Coronary artery (tissue), 2 donors: Measurements from ENCODE around the gene NRCAM.

Experiments used
- DNase-seq: peaks from one replicate; pipeline ENCODE4 v3.0.0-alpha.2; 2017; ENCODE audit warnings: low spot score
- H3K27ac ChIP-seq, 2 donors: fragments of 200-600 bp; sonication (generic); one replicate each; pipeline ENCODE4 v1.5.1; 2016 to 2019
- H3K4me3 ChIP-seq: fragments of 200-600 bp; sonication (generic); 2 replicates; pipeline ENCODE4 v1.5.1; 2016; ENCODE audit warnings: mild to moderate bottlenecking, moderate library complexity
- TF ChIP-seq, protein P1 (sequence below): fragments of 200-600 bp; sonication (generic); IDR thresholded peaks from one replicate; pipeline ENCODE4 v1.5.1; 2019; ENCODE audit warnings: antibody characterized with exemption

Gene NRCAM

GRCh38 chr7:108442039-108442568, 14.1 kb downstream of the NRCAM start:
- Histone ChIP-seq H3K4me3 (no peak overlapping the region), H3K27ac (no peak overlapping the region)
- TF ChIP-seq, protein P1, sequence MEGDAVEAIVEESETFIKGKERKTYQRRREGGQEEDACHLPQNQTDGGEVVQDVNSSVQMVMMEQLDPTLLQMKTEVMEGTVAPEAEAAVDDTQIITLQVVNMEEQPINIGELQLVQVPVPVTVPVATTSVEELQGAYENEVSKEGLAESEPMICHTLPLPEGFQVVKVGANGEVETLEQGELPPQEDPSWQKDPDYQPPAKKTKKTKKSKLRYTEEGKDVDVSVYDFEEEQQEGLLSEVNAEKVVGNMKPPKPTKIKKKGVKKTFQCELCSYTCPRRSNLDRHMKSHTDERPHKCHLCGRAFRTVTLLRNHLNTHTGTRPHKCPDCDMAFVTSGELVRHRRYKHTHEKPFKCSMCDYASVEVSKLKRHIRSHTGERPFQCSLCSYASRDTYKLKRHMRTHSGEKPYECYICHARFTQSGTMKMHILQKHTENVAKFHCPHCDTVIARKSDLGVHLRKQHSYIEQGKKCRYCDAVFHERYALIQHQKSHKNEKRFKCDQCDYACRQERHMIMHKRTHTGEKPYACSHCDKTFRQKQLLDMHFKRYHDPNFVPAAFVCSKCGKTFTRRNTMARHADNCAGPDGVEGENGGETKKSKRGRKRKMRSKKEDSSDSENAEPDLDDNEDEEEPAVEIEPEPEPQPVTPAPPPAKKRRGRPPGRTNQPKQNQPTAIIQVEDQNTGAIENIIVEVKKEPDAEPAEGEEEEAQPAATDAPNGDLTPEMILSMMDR, result no peak
- no peak for DNase-seq

GRCh38 chr7:108441392-108441955, 14.8 kb downstream of the NRCAM start:
- TF ChIP-seq, protein P1, result no peak
- Histone ChIP-seq H3K4me3 (no peak overlapping the region), H3K27ac (no peak overlapping the region)
- no peak for DNase-seq

GRCh38 chr7:108440613-108441012, 15.6 kb downstream of the NRCAM start:
- TF ChIP-seq, protein P1, result no peak
- H3K27ac ChIP-seq, result no peak overlapping the region
- no peak overlapping the region for H3K4me3 ChIP-seq
- no peak for DNase-seq

- no peak overlapping the region for H3K27ac ChIP-seq
- no peak overlapping the region for H3K4me3 ChIP-seq
- DNase-seq, result no peak
- TF ChIP-seq, protein P1, result no peak
Observed at GRCh38 chr7:108436906-108437305, 19.3 kb downstream of the NRCAM start.

GRCh38 chr7:108434010-108434409, 22.2 kb downstream of the NRCAM start:
- H3K4me3 ChIP-seq, result no peak overlapping the region
- no peak overlapping the region for H3K27ac ChIP-seq
- TF ChIP-seq, protein P1, result no peak
- no peak for DNase-seq

DNA sequence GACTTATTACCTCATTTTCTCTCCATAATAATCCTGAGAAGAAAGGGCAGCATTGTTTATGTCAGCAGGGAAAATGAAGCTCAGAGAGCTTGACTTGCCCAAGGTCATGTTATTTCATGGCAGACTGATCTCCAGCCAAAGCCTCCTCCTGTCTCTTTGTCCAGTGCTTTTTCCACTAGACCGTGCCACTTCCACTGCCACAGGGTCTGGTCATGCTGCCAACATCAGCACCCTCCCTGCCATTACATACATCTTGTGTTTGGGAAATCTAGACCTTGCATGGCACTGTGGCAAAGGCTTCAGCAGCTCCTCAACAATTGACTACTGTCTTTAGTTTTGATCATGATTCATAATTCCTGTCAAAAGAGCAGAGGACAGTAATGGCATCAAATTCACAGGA, 25.1 kb downstream of the NRCAM start:
- DNase-seq, result no peak
- Histone ChIP-seq H3K27ac (no peak overlapping the region), H3K4me3 (no peak overlapping the region)
- TF ChIP-seq, protein P1, result no peak

- DNase-seq, result no peak
- Histone ChIP-seq H3K4me3 (no peak overlapping the region), H3K27ac (no peak overlapping the region)
- TF ChIP-seq, protein P1, result no peak
Observed at GRCh38 chr7:108430664-108431063, 25.6 kb downstream of the NRCAM start.
